ENCODE results near the gene LEAP2.
A peak's percentile ranks its signal among the peaks of the same experiment; 100 is the strongest.

Gene LEAP2

GRCh38 chr5:132873119-132873929 lies at the start of gene LEAP2:
Gene LEAP2 (plus strand): TSS chr5:132873668. CDS start chr5:132873695, 27 bp downstream.
- DNase-seq, result peak; percentile 6

- DNase-seq, result no peak
These were observed 49.0 kb upstream of the LEAP2 start for GRCh38 chr5:132824426-132824825.

- no peak for DNase-seq
These were observed 48.2 kb upstream of the LEAP2 start for GRCh38 chr5:132825033-132825833.

GRCh38 chr5:132825834-132826391 lies 47.6 kb upstream of the LEAP2 start:
- DNase-seq, result no peak

GRCh38 chr5:132826424-132827082 lies 46.9 kb upstream of the LEAP2 start:
- DNase-seq, result no peak

GRCh38 chr5:132827943-132828673 lies 45.4 kb upstream of the LEAP2 start:
- no peak for DNase-seq

- DNase-seq, result no peak
These were observed 44.5 kb upstream of the LEAP2 start for GRCh38 chr5:132828846-132829494.

- DNase-seq, result peak; percentile 55
These were observed 43.6 kb upstream of the LEAP2 start for GRCh38 chr5:132829742-132830435.

- no peak for DNase-seq
These were observed 42.9 kb upstream of the LEAP2 start, which contains the start of gene SHROOM1 for GRCh38 chr5:132830436-132831094. Gene SHROOM1 (minus strand): TSS chr5:132830647. CDS start chr5:132826140, 4,507 bp downstream.

GRCh38 chr5:132831095-132831860 lies 42.2 kb upstream of the LEAP2 start:
- DNase-seq, result no peak

- no peak for DNase-seq
These were observed 40.9 kb upstream of the LEAP2 start for GRCh38 chr5:132832612-132833011.

- DNase-seq, result no peak
These were observed 39.4 kb upstream of the LEAP2 start for GRCh38 chr5:132834057-132834456.

- no peak for DNase-seq
These were observed 36.6 kb upstream of the LEAP2 start for GRCh38 chr5:132836852-132837251.

- DNase-seq, result no peak
These were observed 35.6 kb upstream of the LEAP2 start for GRCh38 chr5:132837868-132838267.

GRCh38 chr5:132838516-132839282 lies 34.8 kb upstream of the LEAP2 start:
- no peak for DNase-seq

- peak; percentile 52 for DNase-seq
These were observed 33.8 kb upstream of the LEAP2 start for GRCh38 chr5:132839426-132840301.

- no peak for DNase-seq
These were observed 33.2 kb upstream of the LEAP2 start for GRCh38 chr5:132840313-132840712.

GRCh38 chr5:132840896-132841295 lies 32.6 kb upstream of the LEAP2 start:
- DNase-seq, result no peak

Measured in fibroblast of upper back skin (primary cell).